ENCODE measurements around the gene HMOX1. TPM values are rescaled to one million over a fixed set of nuclear protein-coding genes. Genes with fewer than 3 reads are reported as not detected.
A peak's percentile ranks its signal among the peaks of the same experiment; 100 is the strongest.

HMOX1 gene
- total RNA-seq, 1 experiment from 2014 or later: 12.1 TPM

GRCh38 chr22:35436421-35436820, 55.5 kb downstream of the HMOX1 start:
- CTCF ChIA-PET: interaction anchor here (0.8 kb wide), 2 partner anchors 81 to 85 kb away, joined by 3 read pairs; no protein-coding TSS in a partner anchor
- no peak for ATAC-seq
- H3K4me1 Mint-ChIP-seq: no peaks in the 10 kb centered on the region
- TF ChIP-seq ZNF281 (CRISPR knock-in tag; IDR thresholded peaks at IDR 0.05) (no peak), OVOL2 (CRISPR knock-in tag; IDR thresholded peaks at IDR 0.05; ENCODE audit: borderline replicate concordance) (no peak), SMAD3 (CRISPR knock-in tag; IDR thresholded peaks at IDR 0.05; ENCODE audit: borderline replicate concordance) (no peak), FOXP1 (CRISPR knock-in tag; IDR thresholded peaks at IDR 0.05; ENCODE audit: borderline replicate concordance) (no peak), ARID4B (CRISPR knock-in tag; IDR thresholded peaks at IDR 0.05; ENCODE audit: borderline replicate concordance) (no peak), KAT7 (CRISPR knock-in tag; IDR thresholded peaks at IDR 0.05; ENCODE audit: borderline replicate concordance) (no peak), ZNF263 (CRISPR knock-in tag; IDR thresholded peaks at IDR 0.05; ENCODE audit: low read depth) (no peak), MLX (CRISPR knock-in tag; IDR thresholded peaks at IDR 0.05) (no peak), EMX1 (CRISPR knock-in tag; IDR thresholded peaks at IDR 0.05) (no peak), HMGA2 (CRISPR knock-in tag; IDR thresholded peaks at IDR 0.05) (no peak), CREM (CRISPR knock-in tag; IDR thresholded peaks at IDR 0.05) (no peak)
- peaks cover 23% of the 10 kb centered on the region for H3K9me3 Mint-ChIP-seq
- H3K27me3 Mint-ChIP-seq (ENCODE audit: low read depth): peaks cover 2% of the 10 kb centered on the region; the same call in 1 of the 2 replicates
- DNase-seq (ENCODE audit: low spot score): no peak
- no peak overlapping the region; the same call in 1 of the 2 replicates for H3K27ac Mint-ChIP-seq
- H3K36me3 Mint-ChIP-seq: peaks cover 54% of the 10 kb centered on the region
- POLR2A ChIA-PET: interaction anchor here (0.7 kb wide), 1 partner anchor 33 kb away, joined by 4 read pairs; no protein-coding TSS in a partner anchor
- no peak overlapping the region for H3K4me3 Mint-ChIP-seq

GRCh38 chr22:35437049-35437448, 56.2 kb downstream of the HMOX1 start:
- Mint-ChIP-seq H3K4me1 (no peaks in the 10 kb centered on the region), H3K27ac (no peak overlapping the region), H3K4me3 (no peak overlapping the region), H3K9me3 (peaks cover 20% of the 10 kb centered on the region), H3K27me3 (ENCODE audit: low read depth) (peaks cover 2% of the 10 kb centered on the region; the same call in 1 of the 2 replicates), H3K36me3 (peaks cover 50% of the 10 kb centered on the region)
- DNase-seq (ENCODE audit: low spot score): no peak
- ChIA-PET CTCF (no interaction called here), POLR2A (interaction anchor here (0.6 kb wide), 1 partner anchor 88 kb away, joined by 6 read pairs; no protein-coding TSS in a partner anchor)
- peak; percentile 75 for ATAC-seq
- 0 out of 2 replicates have a peak, but pooled peaks have one; percentile 22 for TF ChIP-seq ZNF416 (CRISPR knock-in tag; IDR thresholded peaks at IDR 0.05)
- peak; percentile 93 for TF ChIP-seq USF2 (CRISPR knock-in tag; IDR thresholded peaks at IDR 0.05)
- TF ChIP-seq PRDM15 (CRISPR knock-in tag; IDR thresholded peaks at IDR 0.05): no peak
- 0 out of 2 replicates have a peak, but pooled peaks have one; percentile 0 for TF ChIP-seq ERG (CRISPR knock-in tag; IDR thresholded peaks at IDR 0.05)
- TF ChIP-seq JAZF1 (CRISPR knock-in tag; IDR thresholded peaks at IDR 0.05): no peak
- no peak for TF ChIP-seq KAT7 (CRISPR knock-in tag; IDR thresholded peaks at IDR 0.05; ENCODE audit: borderline replicate concordance)
- TF ChIP-seq NFYB (CRISPR knock-in tag; conservative IDR thresholded peaks at IDR 0.05; ENCODE audit: low read depth): peak; percentile 70
- TF ChIP-seq USF1 (CRISPR knock-in tag; IDR thresholded peaks at IDR 0.05): peak; percentile 92

All from WTC11 (cell line).